ENCODE results near the gene ATP6V1B1.

DNA sequence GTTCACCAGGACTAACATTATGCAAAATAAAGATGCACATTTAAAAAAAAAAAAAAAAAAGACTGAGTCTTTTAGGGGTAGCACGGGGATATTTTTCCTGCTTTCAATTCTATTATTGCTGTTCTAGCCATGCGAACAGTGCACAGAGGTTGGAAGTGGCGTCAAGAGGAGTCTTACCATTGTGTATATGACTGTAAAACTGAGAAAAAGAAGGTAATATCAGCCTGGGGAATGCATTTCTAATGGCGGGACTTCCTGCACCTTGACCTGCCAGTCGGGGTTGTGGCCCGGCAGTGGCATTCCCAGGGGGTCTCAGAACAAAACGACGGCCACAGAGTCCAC, 48.5 kb upstream of the ATP6V1B1 start:
- TF ChIP-seq, protein P1, sequence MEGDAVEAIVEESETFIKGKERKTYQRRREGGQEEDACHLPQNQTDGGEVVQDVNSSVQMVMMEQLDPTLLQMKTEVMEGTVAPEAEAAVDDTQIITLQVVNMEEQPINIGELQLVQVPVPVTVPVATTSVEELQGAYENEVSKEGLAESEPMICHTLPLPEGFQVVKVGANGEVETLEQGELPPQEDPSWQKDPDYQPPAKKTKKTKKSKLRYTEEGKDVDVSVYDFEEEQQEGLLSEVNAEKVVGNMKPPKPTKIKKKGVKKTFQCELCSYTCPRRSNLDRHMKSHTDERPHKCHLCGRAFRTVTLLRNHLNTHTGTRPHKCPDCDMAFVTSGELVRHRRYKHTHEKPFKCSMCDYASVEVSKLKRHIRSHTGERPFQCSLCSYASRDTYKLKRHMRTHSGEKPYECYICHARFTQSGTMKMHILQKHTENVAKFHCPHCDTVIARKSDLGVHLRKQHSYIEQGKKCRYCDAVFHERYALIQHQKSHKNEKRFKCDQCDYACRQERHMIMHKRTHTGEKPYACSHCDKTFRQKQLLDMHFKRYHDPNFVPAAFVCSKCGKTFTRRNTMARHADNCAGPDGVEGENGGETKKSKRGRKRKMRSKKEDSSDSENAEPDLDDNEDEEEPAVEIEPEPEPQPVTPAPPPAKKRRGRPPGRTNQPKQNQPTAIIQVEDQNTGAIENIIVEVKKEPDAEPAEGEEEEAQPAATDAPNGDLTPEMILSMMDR (conservative IDR thresholded peaks at IDR 0.05 in 1 of 2, IDR thresholded peaks at IDR 0.05 in 1 of 2; ENCODE audit: low read depth in 1 of 2, low read length in 2 of 2): no peak
- TF ChIP-seq EZH2 (IDR thresholded peaks at IDR 0.05; ENCODE audit: low read length, missing control alignments): no peak

Data from fibroblast of lung (primary cell).